Glomerular endothelial cell (primary cell): Measurements from ENCODE around the gene CCL26. TPM values are rescaled to one million over a fixed set of nuclear protein-coding genes. Genes with fewer than 3 reads are reported as not detected.
"Not testable (repeated sequence)": the region's sequence is repeated elsewhere in the genome, so short reads cannot be mapped to it uniquely, and the experiment has no call there.

Experiments used
- DNase-seq: peaks from one replicate; pipeline ENCODE4 v3.0.0-alpha.2; 2011; ENCODE audit warnings: low read depth, low spot score; ENCODE audit errors: extremely low read depth
- total RNA-seq: library from RNA; depleted of rRNA; stranded (reverse); fragments of >200 nt; gene quantifications from 2 replicates; pipeline ENCODE4 v1.2.3, GENCODE V29; 2015

Gene CCL26
- total RNA-seq, 1 donor from 2014 or later: not detected

GRCh38 chr7:75739796-75740672, 32.0 kb downstream of the CCL26 start:
- DNase-seq: no peak

GRCh38 chr7:75738975-75739795, 32.8 kb downstream of the CCL26 start:
- DNase-seq: no peak

GRCh38 chr7:75738604-75738974, 33.4 kb downstream of the CCL26 start, which contains the start of gene HIP1:
Gene HIP1, minus strand, starts transcription at chr7:75738941. Its CDS starts 21 bp downstream, at chr7:75738920.
- DNase-seq: no peak

GRCh38 chr7:75737856-75738603, 34.0 kb downstream of the CCL26 start:
- no peak for DNase-seq

DNA sequence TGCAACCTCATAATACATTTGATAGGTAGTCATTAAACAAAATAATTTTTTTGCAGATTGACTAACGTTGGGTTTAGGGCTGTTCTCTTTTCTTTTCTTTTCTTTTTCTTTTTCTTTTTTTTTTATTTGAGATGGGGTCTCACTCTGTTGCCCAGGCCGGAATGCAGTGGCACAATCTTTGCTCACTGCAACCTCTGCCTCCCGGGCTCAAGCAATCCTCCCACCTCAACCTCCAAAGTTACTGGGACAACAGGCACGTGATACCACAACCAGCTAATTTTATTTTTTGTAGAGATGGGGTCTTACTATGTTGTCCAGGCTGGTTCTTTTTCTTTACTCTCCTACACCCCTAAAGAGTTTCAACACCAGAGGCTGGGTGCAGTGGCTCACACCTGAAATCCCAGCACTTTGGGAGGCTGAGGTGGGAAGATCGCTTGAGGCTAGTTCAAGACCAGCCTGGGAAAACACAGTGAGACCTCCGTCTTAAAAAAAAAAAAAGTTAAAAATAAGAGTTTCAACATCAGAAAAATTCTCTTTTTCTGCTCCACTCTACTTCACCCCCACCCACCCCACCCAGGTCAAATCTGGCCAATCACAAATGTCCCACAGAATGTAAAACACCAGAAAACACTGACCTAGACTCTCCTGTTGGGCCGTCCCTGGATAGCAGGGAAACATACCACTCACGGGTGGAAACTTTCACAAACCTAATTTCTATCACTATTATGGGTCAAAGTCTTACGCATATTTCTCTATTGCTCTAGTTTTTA, 36.2 kb downstream of the CCL26 start:
- DNase-seq: no peak

GRCh38 chr7:75734586-75735458, 37.2 kb downstream of the CCL26 start:
- DNase-seq: no peak

GRCh38 chr7:75732764-75733630, 39.0 kb downstream of the CCL26 start:
- DNase-seq: no peak

- DNase-seq: no peak
Observed at GRCh38 chr7:75732016-75732521, 39.9 kb downstream of the CCL26 start.

DNA sequence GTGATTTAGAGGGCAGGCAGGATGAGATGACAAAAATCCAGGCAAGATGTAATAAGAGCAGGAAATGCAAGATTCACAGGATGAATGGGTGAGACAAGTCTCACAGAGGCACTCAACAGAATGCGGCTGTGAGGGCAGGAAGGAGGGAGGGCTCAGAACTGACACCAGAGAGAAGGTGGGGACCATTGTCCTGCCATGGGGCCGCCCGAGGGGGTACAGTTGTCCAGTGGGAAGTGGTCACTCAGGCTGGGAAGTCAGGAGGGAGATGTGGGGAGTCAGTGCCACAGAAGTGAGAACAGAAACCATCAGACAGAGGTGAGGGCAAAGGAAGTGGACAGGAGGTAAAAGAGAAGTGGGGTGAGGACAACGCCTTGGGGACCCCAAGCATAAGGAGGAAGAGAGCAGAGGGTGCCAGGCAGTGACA, 42.1 kb downstream of the CCL26 start:
- no peak for DNase-seq

GRCh38 chr7:75727881-75728593, 44.0 kb downstream of the CCL26 start:
- no peak for DNase-seq

DNA sequence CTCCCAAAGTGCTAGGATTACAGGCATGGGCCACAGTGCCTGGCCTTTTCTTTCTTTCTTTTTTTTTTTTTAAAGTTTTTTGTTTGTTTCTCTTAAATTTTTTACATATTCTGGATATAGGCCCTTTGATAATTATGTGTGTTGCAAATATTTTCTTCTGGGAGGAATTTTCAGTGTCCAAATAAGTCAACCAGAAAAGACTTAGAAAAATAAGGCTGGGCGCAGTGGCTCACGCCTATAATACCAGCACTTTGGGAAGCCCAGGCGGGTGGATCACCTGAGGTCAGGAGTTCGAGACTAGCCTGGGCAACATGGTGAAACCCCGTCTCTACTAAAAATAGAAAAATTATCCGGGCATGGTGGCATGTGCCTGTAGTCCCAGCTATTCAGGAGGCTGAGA, 44.7 kb downstream of the CCL26 start:
- DNase-seq: not testable (repeated sequence)

DNA sequence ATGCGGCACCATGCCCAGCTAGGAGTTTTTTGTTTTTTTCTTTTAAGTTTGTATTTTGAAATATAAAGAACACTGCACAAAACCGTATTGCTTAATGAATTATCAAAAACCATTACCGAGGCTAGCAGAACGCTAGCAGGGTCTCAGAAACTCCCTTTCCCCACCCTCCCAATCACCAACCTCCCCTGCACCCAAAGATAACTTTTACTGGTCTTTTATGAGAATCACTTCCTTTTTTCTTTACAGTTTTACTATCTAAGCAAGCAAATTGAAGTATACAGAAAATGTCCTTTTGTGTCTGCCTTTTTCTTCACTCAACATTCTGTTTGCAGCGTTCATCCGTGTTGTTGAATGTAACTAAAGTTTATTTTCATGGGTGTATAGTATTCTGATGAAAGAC, 46.7 kb downstream of the CCL26 start:
- no peak for DNase-seq

DNA sequence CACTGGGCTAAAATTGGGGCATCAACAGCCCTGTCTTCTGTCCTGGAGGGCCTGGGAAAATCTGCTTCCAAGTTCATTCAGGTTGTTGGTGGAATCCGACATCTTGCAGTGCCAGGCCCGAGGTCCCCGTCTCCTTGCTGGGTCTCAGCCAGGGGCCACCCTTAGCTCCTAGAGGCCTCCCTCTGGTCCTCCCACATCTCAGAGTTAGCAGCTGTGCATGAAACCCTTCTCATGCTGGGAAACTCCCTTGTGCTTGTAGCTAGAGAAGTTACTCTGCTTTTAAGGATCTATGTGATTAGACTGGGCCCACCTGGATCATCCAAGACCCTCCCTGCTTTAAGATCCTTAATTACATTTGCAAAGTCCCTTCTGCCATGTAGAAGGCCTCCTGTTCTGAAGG, 48.6 kb downstream of the CCL26 start:
- no peak for DNase-seq

DNA sequence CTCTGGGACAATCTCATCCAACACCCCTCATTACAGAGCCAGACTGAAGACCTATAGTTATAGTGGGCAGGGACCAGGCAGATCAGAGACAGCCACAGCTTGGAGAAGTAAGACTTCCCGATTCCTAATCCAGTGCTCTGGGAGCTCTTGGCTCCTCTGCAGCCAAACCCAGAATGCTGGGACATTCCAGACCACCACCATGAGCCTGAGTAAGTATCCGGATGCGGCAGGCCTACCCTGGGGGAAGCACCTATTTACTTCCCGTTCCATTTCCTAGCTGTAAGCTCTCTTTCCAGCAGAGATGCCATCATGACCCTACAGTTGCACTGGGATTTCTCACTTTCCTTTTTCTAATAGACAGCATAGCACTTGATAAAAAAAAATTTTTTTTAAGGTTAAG, 49.6 kb downstream of the CCL26 start:
- no peak for DNase-seq

DNA sequence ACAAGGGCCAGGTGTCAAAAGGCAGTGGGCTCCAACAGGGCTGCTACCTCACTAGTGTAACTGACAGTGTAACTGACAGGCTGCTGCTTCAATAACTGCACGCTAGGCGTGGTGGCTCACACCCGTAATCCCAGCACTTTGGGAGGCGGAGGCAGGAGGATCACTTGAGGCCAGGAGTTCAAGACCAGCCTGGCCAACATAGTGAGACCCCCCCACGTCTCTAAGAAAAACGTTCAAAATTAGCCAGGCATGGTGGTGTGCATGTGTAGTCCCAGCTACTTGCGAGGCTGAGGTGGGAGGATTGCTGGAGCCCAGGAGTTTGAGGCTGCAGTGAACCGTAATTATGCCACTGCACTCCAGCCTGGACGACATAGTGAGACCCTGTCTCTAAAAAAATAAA, 50.1 kb downstream of the CCL26 start:
- not testable (repeated sequence) for DNase-seq

DNA sequence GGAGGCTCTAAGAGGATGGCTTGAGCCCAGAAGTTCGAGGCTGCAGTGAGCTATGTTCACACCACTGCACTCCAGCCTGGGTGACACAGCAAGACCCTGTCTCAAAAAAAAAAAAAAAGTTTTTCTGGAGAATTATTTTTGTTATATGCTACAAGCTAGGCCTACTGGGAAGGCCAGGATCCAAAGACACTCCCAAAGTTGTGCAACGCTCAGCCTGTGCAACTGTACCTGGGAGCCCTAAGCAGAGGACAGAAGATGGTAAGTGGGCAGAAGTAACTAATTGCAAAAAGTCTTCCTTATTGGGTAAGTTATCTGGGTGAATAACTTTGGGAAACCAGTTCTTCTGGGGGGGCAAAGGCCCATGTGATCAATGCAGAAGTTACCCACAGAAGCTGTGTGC, 50.6 kb downstream of the CCL26 start:
- no peak for DNase-seq

GRCh38 chr7:75719626-75720025, 52.4 kb downstream of the CCL26 start:
- no peak for DNase-seq
